ENCODE data around the gene TTC7B. TPM values are rescaled to one million over a fixed set of nuclear protein-coding genes. Genes with fewer than 3 reads are reported as not detected.

Gene TTC7B
- total and polyA plus RNA-seq, 10 of the 15 experiments (the other 5 are each of a cell fraction or from before 2014, with no cell fraction given) = under 0.01 to 1.1 (median 0.26) TPM; not detected in 2

- ChIA-PET CTCF (interaction anchor here (0.6 kb wide), 1 partner anchor 220 kb away, joined by 4 read pairs; no protein-coding TSS in a partner anchor), SMC1A (ENCODE audit: uncharacterized antibody, unreplicated experiment) (no interaction called here), RAD21 (ENCODE audit: unreplicated experiment) (no interaction called here), POLR2A (no interaction called here)
- no peaks in the 10 kb centered on the region for H3K27me3 ChIP-seq (replicated peaks in 1 of 2; ENCODE audit: control insufficient read depth in 2 of 2, insufficient read depth in 2 of 2, low read length in 1 of 2)
- no TSS peak for BruUV-seq (replicated peaks)
- H2AFZ ChIP-seq (ENCODE audit: control insufficient read depth, low read depth, low read length) = no peak overlapping the region
- H3K36me3 ChIP-seq (ENCODE audit: control insufficient read depth in 2 of 2, insufficient read depth in 2 of 2, low read length in 1 of 2) = no peaks in the 10 kb centered on the region
- H3K4me3 ChIP-seq = no peak overlapping the region
- FAIRE-seq (no peak), DNase-seq (ENCODE audit: low read depth, low spot score) (no peak), ATAC-seq (no peak)
- 5% methylated on average over 11 of the region's 11 CpGs for WGBS (ENCODE audit: insufficient coverage, insufficient replicate concordance, low lambda C conversion rate, missing lambda C conversion rate)
- no peak overlapping the region for H3K9ac ChIP-seq (ENCODE audit: control insufficient read depth, insufficient read depth, low read length)
- no peaks in the 10 kb centered on the region for H3K4me1 ChIP-seq (ENCODE audit: control insufficient read depth, insufficient read depth, low read length)
- no peak overlapping the region for H3K27ac ChIP-seq (ENCODE audit: control insufficient read depth, insufficient read depth)
- in situ Hi-C loops (cut with MboI) (no loop called here), intact Hi-C loops (cut with micrococcal nuclease; ENCODE audit: unreplicated experiment) (no loop called here)
- no peaks in the 10 kb centered on the region for H4K20me1 ChIP-seq (ENCODE audit: control insufficient read depth, insufficient read depth)
- no peaks in the 10 kb centered on the region for H3K79me2 ChIP-seq (ENCODE audit: control insufficient read depth, insufficient read depth, low read length)
- H3K9me3 ChIP-seq (replicated peaks; ENCODE audit: control insufficient read depth, insufficient read depth, low read length) = no peaks in the 10 kb centered on the region
- H3K4me2 ChIP-seq (ENCODE audit: control insufficient read depth, insufficient read depth) = no peak overlapping the region
- TF ChIP-seq ZNF384 (IDR thresholded peaks at IDR 0.05; ENCODE audit: borderline replicate concordance, low read depth, low read length) = no peak
Observed at GRCh38 chr14:90491911-90492531, 324.2 kb downstream of the TTC7B start.

GRCh38 chr14:90491221-90491885, 324.9 kb downstream of the TTC7B start:
- Histone ChIP-seq H2AFZ (ENCODE audit: control insufficient read depth, low read depth, low read length) (no peak overlapping the region), H3K36me3 (ENCODE audit: control insufficient read depth in 2 of 2, insufficient read depth in 2 of 2, low read length in 1 of 2) (no peaks in the 10 kb centered on the region), H3K27me3 (replicated peaks in 1 of 2; ENCODE audit: control insufficient read depth in 2 of 2, insufficient read depth in 2 of 2, low read length in 1 of 2) (0 out of 4 replicates have a peak, but pooled peaks cover 0 to 1% of the 10 kb centered on the region in 2 experiments), H3K4me2 (ENCODE audit: control insufficient read depth, insufficient read depth) (no peak overlapping the region), H4K20me1 (ENCODE audit: control insufficient read depth, insufficient read depth) (no peaks in the 10 kb centered on the region), H3K79me2 (ENCODE audit: control insufficient read depth, insufficient read depth, low read length) (no peaks in the 10 kb centered on the region), H3K4me3 (no peak overlapping the region), H3K9ac (ENCODE audit: control insufficient read depth, insufficient read depth, low read length) (no peak overlapping the region), H3K9me3 (replicated peaks; ENCODE audit: control insufficient read depth, insufficient read depth, low read length) (no peaks in the 10 kb centered on the region), H3K27ac (ENCODE audit: control insufficient read depth, insufficient read depth) (no peak overlapping the region), H3K4me1 (ENCODE audit: control insufficient read depth, insufficient read depth, low read length) (no peaks in the 10 kb centered on the region)
- WGBS (ENCODE audit: insufficient coverage, insufficient replicate concordance, low lambda C conversion rate, missing lambda C conversion rate) = 39% methylated on average over 9 of the region's 9 CpGs
- ATAC-seq (no peak), DNase-seq (ENCODE audit: low read depth, low spot score) (no peak), FAIRE-seq (no peak)
- in situ Hi-C loops (cut with MboI) = no loop called here
- POLR2A ChIA-PET = no interaction called here
- SMC1A ChIA-PET (ENCODE audit: uncharacterized antibody, unreplicated experiment) = no interaction called here
- intact Hi-C loops (cut with micrococcal nuclease; ENCODE audit: unreplicated experiment) = no loop called here
- RAD21 ChIA-PET (ENCODE audit: unreplicated experiment) = no interaction called here
- BruUV-seq (replicated peaks) = no TSS peak
- no peak for TF ChIP-seq JUND (IDR thresholded peaks at IDR 0.05; ENCODE audit: low read depth, low read length)
- CTCF ChIA-PET = interaction anchor here (0.6 kb wide), 1 partner anchor 221 kb away, joined by 4 read pairs; no protein-coding TSS in a partner anchor
